Measurements from ENCODE around the gene MARCKS. TPM values are rescaled to one million over a fixed set of nuclear protein-coding genes. Genes with fewer than 3 reads are reported as not detected.

The MARCKS gene
- polyA plus RNA-seq, 1 of the 3 experiments (the other 2 are of a cell fraction) = 61.4 TPM

- ChIA-PET POLR2A (no interaction called here), CTCF (interaction anchor here (1.0 to 3.1 kb wide), 3 partner anchors 13 to 25 kb away, joined by 3 to 11 read pairs (median 4); no protein-coding TSS in a partner anchor)
- TF ChIP-seq GATA2 (CRISPR knock-in tag; IDR thresholded peaks at IDR 0.05) = peak; percentile 31; the same call in 1 of the 2 replicates
- no peak for TF ChIP-seq ZBTB33 (IDR thresholded peaks at IDR 0.05; ENCODE audit: borderline replicate concordance, low read depth)
- Histone ChIP-seq H3K36me3 (replicated peaks in 1 of 2; ENCODE audit: control insufficient read depth in 1 of 2, insufficient read depth in 2 of 2, low read length in 1 of 2) (no peaks in the 10 kb centered on the region), H3K27me3 (ENCODE audit: insufficient read depth) (no peaks in the 10 kb centered on the region), H3F3A (replicated peaks; ENCODE audit: insufficient read depth) (peaks cover 4% of the 10 kb centered on the region), H3K4me2 (no peak overlapping the region), H3K9me3 (no peaks in the 10 kb centered on the region), H3K79me2 (ENCODE audit: insufficient read depth) (no peaks in the 10 kb centered on the region), H3K9ac (no peak overlapping the region), H4K20me1 (ENCODE audit: insufficient read depth) (no peaks in the 10 kb centered on the region), H3K9me2 (no peaks in the 10 kb centered on the region), H2AFZ (ENCODE audit: low read depth) (no peak overlapping the region), H3K4me3 (ENCODE audit: low read depth in 2 of 2, low read length in 1 of 2) (no peak overlapping the region), H3K27ac (ENCODE audit: low read depth in 2 of 2, low read length in 1 of 2) (no peak overlapping the region), H3K4me1 (ENCODE audit: control insufficient read depth in 1 of 2, insufficient read depth in 2 of 2, low read depth in 1 of 2, low read length in 1 of 2) (peaks cover 0 to 5% of the 10 kb centered on the region in 2 experiments; a peak in 2 of 4 replicates)
- DNase-seq = no peak
- 88% methylated on average over 2 of the region's 2 CpGs for WGBS (ENCODE audit: low lambda C conversion rate)
Measured at GRCh38 chr6:113884011-113884410, 26.9 kb downstream of the MARCKS start.

GRCh38 chr6:113886512-113886911 is 29.4 kb downstream of the MARCKS start:
- DNase-seq = no peak
- Histone ChIP-seq H3K27ac (ENCODE audit: low read depth in 2 of 2, low read length in 1 of 2) (no peak overlapping the region), H3K9me2 (no peaks in the 10 kb centered on the region), H4K20me1 (ENCODE audit: insufficient read depth) (no peaks in the 10 kb centered on the region), H3K36me3 (replicated peaks in 1 of 2; ENCODE audit: control insufficient read depth in 1 of 2, insufficient read depth in 2 of 2, low read length in 1 of 2) (no peaks in the 10 kb centered on the region), H3K9me3 (no peaks in the 10 kb centered on the region), H3K27me3 (ENCODE audit: insufficient read depth) (no peaks in the 10 kb centered on the region), H3K79me2 (ENCODE audit: insufficient read depth) (no peaks in the 10 kb centered on the region), H2AFZ (ENCODE audit: low read depth) (no peak overlapping the region), H3F3A (replicated peaks; ENCODE audit: insufficient read depth) (no peaks in the 10 kb centered on the region), H3K4me1 (ENCODE audit: control insufficient read depth in 1 of 2, insufficient read depth in 2 of 2, low read depth in 1 of 2, low read length in 1 of 2) (peaks cover 0 to 5% of the 10 kb centered on the region in 2 experiments; a peak in 2 of 4 replicates), H3K9ac (no peak overlapping the region), H3K4me2 (no peak overlapping the region), H3K4me3 (ENCODE audit: low read depth in 2 of 2, low read length in 1 of 2) (no peak overlapping the region)
- TF ChIP-seq MAX (IDR thresholded peaks at IDR 0.05; ENCODE audit: low read depth) (no peak), NFIC (IDR thresholded peaks at IDR 0.05; ENCODE audit: borderline replicate concordance) (no peak), SIN3A (IDR thresholded peaks at IDR 0.05; ENCODE audit: borderline replicate concordance, low read depth, low read length) (no peak), GATA2 (CRISPR knock-in tag; IDR thresholded peaks at IDR 0.05) (no peak), FOXM1 (IDR thresholded peaks at IDR 0.05; ENCODE audit: low read depth) (no peak), USF1 (IDR thresholded peaks at IDR 0.05; ENCODE audit: borderline replicate concordance, low read depth) (no peak), RAD21 (IDR thresholded peaks at IDR 0.05; ENCODE audit: low read length) (no peak), FOXJ3 (CRISPR knock-in tag; IDR thresholded peaks at IDR 0.05) (no peak), RCOR1 (IDR thresholded peaks at IDR 0.05; ENCODE audit: low read length) (no peak), USF2 (IDR thresholded peaks at IDR 0.05; ENCODE audit: borderline replicate concordance, low read depth, low read length) (no peak), PBX3 (IDR thresholded peaks at IDR 0.05) (no peak), EP300 (IDR thresholded peaks at IDR 0.05; ENCODE audit: borderline replicate concordance in 1 of 2, low read depth in 1 of 2, low read length in 1 of 2) (no peak), RFX5 (IDR thresholded peaks at IDR 0.05; ENCODE audit: low read length) (no peak), TAF1 (IDR thresholded peaks at IDR 0.05; ENCODE audit: borderline replicate concordance, low read depth, low read length) (no peak), CTCF (IDR thresholded peaks at IDR 0.05) (no peak), GABPA (IDR thresholded peaks at IDR 0.05; ENCODE audit: low read depth) (no peak), EZH2phosphoT487 (IDR thresholded peaks at IDR 0.05; ENCODE audit: borderline replicate concordance, low read depth) (no peak)
- ChIA-PET POLR2A (no interaction called here), CTCF (no interaction called here)
- WGBS (ENCODE audit: low lambda C conversion rate) = 97% methylated on average over 1 of the region's 1 CpG

All from SK-N-SH (cell line).